Cerebellar cortex (tissue), 1 donor: Measurements from ENCODE around the gene PIF1.

Experiments used
- DNase-seq: peaks from one replicate; pipeline ENCODE4 v3.0.0-alpha.2; 2015; ENCODE audit warnings: low spot score

PIF1 gene

GRCh38 chr15:64825431-64826294 is at the start of gene PIF1:
PIF1 (minus strand) TSS chr15:64825647; CDS start chr15:64824335, 1,312 bp downstream.
- peak; percentile 99 for DNase-seq

GRCh38 chr15:64870353-64870752 is 44.9 kb upstream of the PIF1 start:
- no peak for DNase-seq

- DNase-seq: no peak
Measured at GRCh38 chr15:64869501-64869900, 44.1 kb upstream of the PIF1 start.

- DNase-seq: no peak
Measured at GRCh38 chr15:64865998-64866520, 40.6 kb upstream of the PIF1 start.

GRCh38 chr15:64865126-64865997 is 39.9 kb upstream of the PIF1 start:
- no peak for DNase-seq

GRCh38 chr15:64864068-64864467 is 38.6 kb upstream of the PIF1 start:
- no peak for DNase-seq

GRCh38 chr15:64862408-64862807 is 37.0 kb upstream of the PIF1 start:
- DNase-seq: no peak

- no peak for DNase-seq
Measured at GRCh38 chr15:64861960-64862359, 36.5 kb upstream of the PIF1 start.

GRCh38 chr15:64861331-64861730 is 35.9 kb upstream of the PIF1 start:
- no peak for DNase-seq

GRCh38 chr15:64859226-64859625 is 33.8 kb upstream of the PIF1 start:
- DNase-seq: no peak

- DNase-seq: no peak
Measured at GRCh38 chr15:64858021-64858575, 32.7 kb upstream of the PIF1 start.

GRCh38 chr15:64857421-64857820 is 32.0 kb upstream of the PIF1 start:
- DNase-seq: no peak

- peak; percentile 31 for DNase-seq
Measured at GRCh38 chr15:64856429-64857145, 31.1 kb upstream of the PIF1 start.

GRCh38 chr15:64855205-64855975 is 29.9 kb upstream of the PIF1 start:
- no peak for DNase-seq

GRCh38 chr15:64854526-64854925 is 29.1 kb upstream of the PIF1 start:
- no peak for DNase-seq

GRCh38 chr15:64854041-64854440 is 28.6 kb upstream of the PIF1 start:
- DNase-seq: no peak

GRCh38 chr15:64851503-64851840 is 26.0 kb upstream of the PIF1 start:
- DNase-seq: no peak

- no peak for DNase-seq
Measured at GRCh38 chr15:64850778-64851502, 25.5 kb upstream of the PIF1 start.

GRCh38 chr15:64847876-64848716 is 22.6 kb upstream of the PIF1 start:
- DNase-seq: no peak
